Activated naive CD8-positive, alpha-beta T cell treated with anti-CD3 and anti-CD28 coated beads, Interleukin-2, amount 10 ng/mL, durations not matched to agents 7 days and 5 days (primary cell): ENCODE measurements around the gene RRP15. TPM values are rescaled to one million over a fixed set of nuclear protein-coding genes. Genes with fewer than 3 reads are reported as not detected.
"Not testable (repeated sequence)": the region's sequence is repeated elsewhere in the genome, so short reads cannot be mapped to it uniquely, and the experiment has no call there.

ENCODE experiments used
- ATAC-seq: fragments of 150-1000 bp; cut with Tn5 transposase; one replicate; pipeline ENCODE4 v1.10.0; 2021; ENCODE audit warnings: low read depth, moderate library complexity
- POLR2A ChIA-PET: fragments of 350-600 bp; sonication (Branson Sonifier 250); formaldehyde crosslinking; loops from one replicate; lab custom pipeline; 2021; ENCODE audit warnings: antibody characterized with exemption; lab: Charles Lee
- DNase-seq: peaks from one replicate; pipeline ENCODE4 v3.0.0; 2021
- H3K27ac Mint-ChIP-seq: one replicate; pipeline ENCODE4 v1.8.0; 2022; ENCODE audit warnings: mild to moderate bottlenecking, mixed read lengths
- H3K27me3 Mint-ChIP-seq: one replicate; pipeline ENCODE4 v1.8.0; 2022; ENCODE audit warnings: mild to moderate bottlenecking, moderate library complexity, mixed read lengths
- H3K36me3 Mint-ChIP-seq: one replicate; pipeline ENCODE4 v1.8.0; 2021; ENCODE audit warnings: mild to moderate bottlenecking, mixed read lengths
- H3K4me1 Mint-ChIP-seq: one replicate; pipeline ENCODE4 v1.8.0; 2021; ENCODE audit warnings: mixed read lengths
- H3K4me3 Mint-ChIP-seq: one replicate; pipeline ENCODE4 v1.8.0; 2022; ENCODE audit warnings: mild to moderate bottlenecking, moderate library complexity, mixed read lengths
- H3K9me3 Mint-ChIP-seq: one replicate; pipeline ENCODE4 v1.8.0; 2021; ENCODE audit warnings: mixed read lengths
- total RNA-seq, 2 experiments: library from RNA; stranded (reverse); gene quantifications; one replicate each; pipeline ENCODE4 v1.2.3, GENCODE V29; 2021

RRP15 gene
- total RNA-seq, 2 experiments from 2014 or later: 15.6 to 17.9 TPM

GRCh38 chr1:218302155-218302554 lies 17.1 kb downstream of the RRP15 start:
- Mint-ChIP-seq H3K9me3 (no peaks in the 10 kb centered on the region), H3K4me1 (peaks cover 15% of the 10 kb centered on the region), H3K27me3 (no peaks in the 10 kb centered on the region), H3K27ac (no peak overlapping the region), H3K36me3 (peaks cover 2% of the 10 kb centered on the region), H3K4me3 (no peak overlapping the region)
- ATAC-seq (no peak), DNase-seq (no peak)
- POLR2A ChIA-PET: no interaction called here

DNA sequence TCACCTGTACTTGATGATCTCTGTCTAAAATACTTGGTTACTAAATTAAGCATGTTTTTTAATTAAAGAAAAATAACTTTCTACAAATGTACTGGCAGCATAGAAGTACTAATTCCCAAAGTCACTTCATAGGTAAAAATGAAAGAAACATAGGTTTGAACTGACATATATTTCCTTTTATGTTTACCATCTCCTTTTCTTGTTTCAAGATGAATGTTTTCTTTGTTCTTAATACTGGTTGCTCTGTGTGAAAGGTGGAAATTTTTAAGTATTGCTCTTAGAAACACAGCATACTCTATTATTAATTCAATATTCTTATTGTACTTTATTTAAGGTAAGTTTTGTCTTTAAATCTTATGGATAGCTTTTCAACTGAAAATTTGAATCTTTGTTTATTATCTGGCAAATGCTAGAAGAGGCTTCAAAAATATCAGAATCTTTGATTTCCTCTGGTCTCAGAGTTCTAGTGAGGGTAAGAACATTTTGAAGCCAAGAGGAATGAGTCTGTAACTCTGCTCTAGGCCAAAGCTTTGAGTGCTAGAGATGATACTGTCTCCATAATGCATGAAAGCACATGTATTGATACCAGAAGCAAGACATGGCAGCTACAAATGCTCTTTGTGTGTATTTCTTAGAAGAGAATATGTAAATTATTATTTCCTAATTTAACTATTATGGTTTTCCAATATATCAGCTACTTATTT lies 18.2 kb downstream of the RRP15 start:
- peaks cover 13% of the 10 kb centered on the region for H3K4me1 Mint-ChIP-seq
- no peak overlapping the region for H3K27ac Mint-ChIP-seq
- no peak for DNase-seq
- POLR2A ChIA-PET: no interaction called here
- ATAC-seq: no peak
- H3K9me3 Mint-ChIP-seq: no peaks in the 10 kb centered on the region
- peaks cover 4% of the 10 kb centered on the region for H3K36me3 Mint-ChIP-seq
- no peaks in the 10 kb centered on the region for H3K27me3 Mint-ChIP-seq
- no peak overlapping the region for H3K4me3 Mint-ChIP-seq

DNA sequence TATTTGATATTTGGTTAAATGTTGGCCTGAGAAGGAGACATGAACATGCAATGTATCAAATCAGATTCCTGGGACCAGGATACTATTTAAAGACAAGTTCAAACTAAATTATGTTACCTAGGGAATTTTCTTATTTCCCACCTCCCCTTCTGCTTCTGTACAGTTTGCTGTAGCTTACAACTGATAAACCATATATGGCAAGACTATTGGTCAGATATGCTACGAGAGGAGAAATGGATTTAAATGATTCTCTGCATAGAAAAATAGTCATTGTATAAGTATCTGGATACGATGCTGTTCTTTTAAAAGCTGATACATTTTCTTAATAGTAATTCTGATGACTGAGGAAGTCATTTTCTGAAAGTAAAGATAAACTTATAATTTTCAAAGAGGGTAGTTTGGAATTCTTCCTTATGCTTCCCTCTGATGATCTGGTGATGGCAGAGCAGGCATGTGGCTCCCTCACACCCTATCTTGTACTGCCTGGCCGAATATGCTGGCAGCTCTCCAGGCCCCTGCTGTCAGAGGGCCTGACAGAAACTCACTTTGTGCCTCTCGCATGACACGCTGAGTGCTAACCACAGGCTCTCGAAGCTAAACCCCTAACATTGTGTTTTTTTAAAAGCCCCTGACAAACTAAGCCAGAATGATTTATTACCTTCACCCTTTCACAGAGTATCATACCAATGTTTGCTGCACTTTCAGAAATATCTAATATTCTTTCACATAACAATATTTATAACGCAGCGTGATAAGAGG lies 19.4 kb downstream of the RRP15 start:
- H3K4me1 Mint-ChIP-seq: peaks cover 12% of the 10 kb centered on the region

DNA sequence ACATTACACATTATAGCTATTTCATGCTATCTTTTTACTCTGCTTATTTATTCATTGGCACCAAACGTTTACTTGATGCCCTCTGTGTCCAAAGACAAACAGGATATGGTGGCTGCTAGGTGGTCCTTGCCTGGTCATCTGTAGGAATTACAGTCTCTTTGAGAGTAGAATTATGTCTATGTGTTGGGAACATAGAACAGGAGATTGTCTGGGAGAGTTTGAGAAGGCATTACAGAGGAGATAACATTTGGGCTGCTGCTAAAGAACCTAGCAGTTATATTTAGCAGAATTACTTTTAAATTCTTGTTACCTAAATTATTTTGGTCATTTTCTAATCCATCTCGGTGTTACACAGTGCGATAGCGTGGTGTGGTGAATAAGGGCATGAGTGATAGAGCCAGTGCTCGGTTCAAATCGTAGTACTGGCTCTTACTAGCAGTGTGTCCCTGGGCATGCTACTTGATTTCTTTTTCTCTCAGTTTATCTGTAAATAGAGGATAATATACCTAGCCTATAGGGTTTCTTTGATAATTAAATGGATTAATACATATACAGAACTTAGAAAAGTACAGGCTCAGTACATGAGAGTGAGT lies 20.5 kb downstream of the RRP15 start:
- no peak for ATAC-seq
- H3K27me3 Mint-ChIP-seq: no peaks in the 10 kb centered on the region
- no peak overlapping the region for H3K27ac Mint-ChIP-seq
- no peak overlapping the region for H3K4me3 Mint-ChIP-seq
- peaks cover 12% of the 10 kb centered on the region for H3K4me1 Mint-ChIP-seq
- POLR2A ChIA-PET: no interaction called here
- no peak for DNase-seq
- H3K9me3 Mint-ChIP-seq: no peaks in the 10 kb centered on the region
- H3K36me3 Mint-ChIP-seq: peaks cover 7% of the 10 kb centered on the region

More for the DNA sequence above, 19.4 kb downstream of the RRP15 start:
- Mint-ChIP-seq H3K27ac (no peak overlapping the region), H3K36me3 (peaks cover 7% of the 10 kb centered on the region), H3K4me3 (no peak overlapping the region), H3K27me3 (no peaks in the 10 kb centered on the region), H3K9me3 (no peaks in the 10 kb centered on the region)
- no peak for ATAC-seq
- DNase-seq: no peak
- POLR2A ChIA-PET: no interaction called here

DNA sequence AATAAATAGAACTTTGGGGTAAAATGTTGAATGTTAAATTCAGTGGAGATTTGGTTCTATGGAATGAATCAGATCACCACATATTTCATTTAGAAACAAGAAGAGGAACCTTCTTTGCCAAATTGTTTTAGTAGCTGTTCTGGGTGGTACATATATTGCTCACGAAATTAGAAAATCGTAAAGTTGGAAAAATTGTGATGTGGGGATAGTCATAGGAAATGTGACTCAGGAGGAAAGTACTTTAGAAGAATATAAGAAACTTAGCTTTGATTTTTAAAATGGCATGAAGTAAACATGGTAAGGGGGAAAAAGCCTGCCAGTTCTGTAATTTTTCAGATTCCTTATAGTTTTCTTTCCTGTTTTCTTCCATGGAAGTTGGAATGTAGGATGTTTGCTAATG lies 27.4 kb downstream of the RRP15 start:
- Mint-ChIP-seq H3K27me3 (no peaks in the 10 kb centered on the region), H3K27ac (no peak overlapping the region), H3K36me3 (peaks cover 18% of the 10 kb centered on the region), H3K4me3 (no peak overlapping the region), H3K4me1 (no peaks in the 10 kb centered on the region), H3K9me3 (no peaks in the 10 kb centered on the region)
- ATAC-seq (no peak), DNase-seq (no peak)
- POLR2A ChIA-PET: no interaction called here

DNA sequence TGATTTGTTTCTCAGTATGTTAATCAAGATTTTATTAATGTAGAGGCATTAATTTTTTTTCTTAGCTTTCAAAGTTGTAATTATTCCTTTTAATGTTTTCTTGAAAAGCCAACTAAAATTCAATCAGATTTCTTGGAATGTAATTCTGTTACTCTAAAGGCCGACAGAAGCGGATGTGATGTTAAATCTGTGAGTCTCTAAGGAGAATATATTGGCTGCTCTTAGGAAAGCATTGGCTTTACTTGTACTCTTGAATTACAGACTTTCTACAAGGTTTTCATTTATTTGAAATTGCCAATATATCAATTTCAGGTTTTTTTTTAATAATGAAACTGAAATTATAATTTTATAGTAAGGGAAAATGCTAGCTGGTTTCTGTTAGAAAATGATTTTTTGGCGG lies 29.2 kb downstream of the RRP15 start:
- H3K9me3 Mint-ChIP-seq: no peaks in the 10 kb centered on the region
- peaks cover 15% of the 10 kb centered on the region for H3K36me3 Mint-ChIP-seq
- H3K4me3 Mint-ChIP-seq: no peak overlapping the region
- POLR2A ChIA-PET: no interaction called here
- DNase-seq (no peak), ATAC-seq (no peak)
- no peak overlapping the region for H3K27ac Mint-ChIP-seq
- H3K4me1 Mint-ChIP-seq: no peaks in the 10 kb centered on the region
- H3K27me3 Mint-ChIP-seq: no peaks in the 10 kb centered on the region

DNA sequence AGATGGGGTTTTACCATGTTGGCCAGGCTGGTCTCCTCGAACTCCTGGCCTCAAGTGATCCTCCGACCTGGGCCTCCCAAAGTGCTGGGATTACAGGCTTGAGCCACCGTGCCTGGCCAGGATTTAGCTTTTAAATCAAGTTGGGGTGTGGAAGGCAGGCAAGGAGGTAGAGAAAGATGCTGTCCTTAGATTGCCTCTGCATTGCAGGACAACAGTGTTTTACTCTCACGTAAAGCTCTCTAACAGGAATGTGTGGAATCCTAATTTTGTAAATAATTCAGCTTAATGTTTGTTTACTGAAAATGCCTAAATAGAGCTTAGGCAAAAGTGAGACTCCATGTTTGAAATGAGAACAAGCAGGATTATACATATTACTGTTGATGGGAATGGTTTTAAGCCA lies 30.5 kb downstream of the RRP15 start:
- POLR2A ChIA-PET: no interaction called here
- Mint-ChIP-seq H3K27ac (no peak overlapping the region), H3K36me3 (peaks cover 16% of the 10 kb centered on the region), H3K4me1 (no peaks in the 10 kb centered on the region), H3K4me3 (no peak overlapping the region), H3K27me3 (no peaks in the 10 kb centered on the region), H3K9me3 (no peaks in the 10 kb centered on the region)
- ATAC-seq: no peak
- no peak for DNase-seq

DNA sequence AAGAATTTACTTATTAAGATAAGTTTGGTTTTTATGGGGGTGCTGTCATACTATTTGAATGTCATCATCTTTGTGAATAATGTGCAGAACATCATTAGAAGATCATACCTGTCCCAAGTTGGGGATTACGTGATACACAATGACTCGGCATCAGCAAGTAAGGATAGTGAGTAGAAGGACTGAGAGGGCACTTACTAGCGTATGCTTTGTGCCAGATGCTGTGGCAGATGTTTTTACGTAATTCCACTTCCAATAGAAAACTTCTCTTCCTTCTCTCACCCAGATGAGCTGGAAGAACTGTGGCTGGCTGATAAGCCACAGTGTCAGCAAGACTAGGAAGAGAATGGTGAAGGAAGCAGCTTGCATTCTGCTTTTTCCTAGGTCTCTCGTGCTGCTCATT lies 32.0 kb downstream of the RRP15 start:
- no peaks in the 10 kb centered on the region for H3K4me1 Mint-ChIP-seq

DNA sequence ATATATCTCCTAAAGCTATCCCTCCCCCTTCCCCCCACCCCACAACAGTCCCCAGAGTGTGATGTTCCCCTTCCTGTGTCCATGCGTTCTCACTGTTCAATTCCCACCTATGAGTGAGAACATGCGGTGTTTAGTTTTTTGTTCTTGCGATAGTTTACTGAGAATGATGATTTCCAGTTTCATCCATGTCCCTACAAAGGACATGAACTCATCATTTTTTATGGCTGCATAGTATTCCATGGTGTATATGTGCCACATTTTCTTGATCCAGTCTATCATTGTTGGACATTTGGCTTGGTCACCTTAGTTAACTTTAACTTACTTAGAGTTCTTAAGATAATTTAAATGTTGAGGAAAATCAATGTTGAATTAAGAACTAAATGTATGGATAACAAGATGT lies 35.1 kb downstream of the RRP15 start:
- H3K27me3 Mint-ChIP-seq, POLR2A ChIA-PET: not testable (repeated sequence)

More for the DNA sequence above, 32.0 kb downstream of the RRP15 start:
- H3K4me3 Mint-ChIP-seq: no peak overlapping the region
- POLR2A ChIA-PET: no interaction called here
- ATAC-seq: no peak
- DNase-seq: no peak
- H3K36me3 Mint-ChIP-seq: peaks cover 11% of the 10 kb centered on the region
- H3K27me3 Mint-ChIP-seq: no peaks in the 10 kb centered on the region
- H3K27ac Mint-ChIP-seq: no peak overlapping the region
- H3K9me3 Mint-ChIP-seq: no peaks in the 10 kb centered on the region

DNA sequence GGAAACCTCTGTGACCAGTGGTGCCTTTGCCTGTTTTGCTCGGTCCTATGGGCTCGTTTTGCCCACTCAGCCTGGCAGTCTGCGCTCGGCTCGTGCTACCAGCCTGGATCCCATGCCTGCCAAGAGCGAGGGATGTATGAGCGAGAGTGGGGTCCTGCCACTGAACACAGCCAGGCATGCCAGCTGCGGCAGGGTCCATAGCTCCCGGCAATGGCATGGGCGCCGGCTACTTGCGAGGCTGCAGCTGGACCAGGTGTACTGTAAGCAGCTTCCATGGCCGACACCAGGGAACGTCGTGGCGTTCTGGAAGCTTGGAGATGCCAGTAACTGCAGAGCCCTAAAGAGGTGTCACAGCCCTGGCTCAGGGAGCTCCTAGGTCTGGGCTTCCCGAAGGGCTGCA lies 37.7 kb downstream of the RRP15 start:
- DNase-seq (no peak), ATAC-seq (no peak)
- H3K27me3 Mint-ChIP-seq: no peaks in the 10 kb centered on the region
- H3K4me3 Mint-ChIP-seq: no peak overlapping the region
- no peaks in the 10 kb centered on the region for H3K4me1 Mint-ChIP-seq
- H3K27ac Mint-ChIP-seq: no peak overlapping the region
- no peaks in the 10 kb centered on the region for H3K9me3 Mint-ChIP-seq
- peaks cover 3% of the 10 kb centered on the region for H3K36me3 Mint-ChIP-seq
- POLR2A ChIA-PET: no interaction called here

More for the DNA sequence above, 35.1 kb downstream of the RRP15 start:
- ATAC-seq, H3K4me3 Mint-ChIP-seq, H3K4me1 Mint-ChIP-seq, H3K27ac Mint-ChIP-seq, H3K36me3 Mint-ChIP-seq, H3K9me3 Mint-ChIP-seq, DNase-seq: not testable (repeated sequence)

DNA sequence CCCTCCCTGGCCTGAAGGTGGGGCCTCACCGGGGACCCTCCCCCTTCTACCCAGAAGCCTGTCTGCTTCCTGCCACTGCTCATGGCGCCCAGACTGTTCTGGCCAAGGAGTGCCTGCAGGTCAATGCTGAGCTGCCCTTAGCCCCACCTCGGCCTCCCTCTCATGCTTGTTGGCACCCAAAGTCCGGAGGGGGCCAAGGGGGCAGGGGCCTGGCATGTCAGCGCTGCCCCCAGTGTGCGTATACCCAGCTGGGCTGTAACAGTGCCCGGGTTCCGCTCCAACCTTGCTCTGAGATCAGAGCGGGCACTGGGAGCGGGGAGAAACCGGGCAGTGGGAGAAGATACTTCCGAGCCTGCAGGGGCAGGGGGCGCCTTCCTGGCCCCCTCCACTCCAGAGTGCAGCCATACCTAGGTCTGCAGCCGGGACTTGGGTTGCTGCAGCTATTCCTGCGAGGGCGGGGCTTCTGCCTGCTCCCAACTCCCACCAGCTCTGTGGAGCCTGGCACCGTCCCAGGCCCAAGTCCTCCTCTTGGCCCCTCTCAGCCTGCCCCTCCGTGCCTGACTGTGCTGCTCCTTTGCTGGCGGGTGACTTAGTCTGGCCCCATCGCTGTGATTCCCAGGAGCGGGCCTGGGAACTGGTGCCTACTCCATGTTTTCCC lies 38.6 kb downstream of the RRP15 start:
- Mint-ChIP-seq H3K9me3 (no peaks in the 10 kb centered on the region), H3K4me3 (no peak overlapping the region), H3K36me3 (peaks cover 2% of the 10 kb centered on the region), H3K4me1 (no peaks in the 10 kb centered on the region), H3K27me3 (no peaks in the 10 kb centered on the region), H3K27ac (no peak overlapping the region)
- POLR2A ChIA-PET: no interaction called here
- DNase-seq (no peak), ATAC-seq (no peak)

DNA sequence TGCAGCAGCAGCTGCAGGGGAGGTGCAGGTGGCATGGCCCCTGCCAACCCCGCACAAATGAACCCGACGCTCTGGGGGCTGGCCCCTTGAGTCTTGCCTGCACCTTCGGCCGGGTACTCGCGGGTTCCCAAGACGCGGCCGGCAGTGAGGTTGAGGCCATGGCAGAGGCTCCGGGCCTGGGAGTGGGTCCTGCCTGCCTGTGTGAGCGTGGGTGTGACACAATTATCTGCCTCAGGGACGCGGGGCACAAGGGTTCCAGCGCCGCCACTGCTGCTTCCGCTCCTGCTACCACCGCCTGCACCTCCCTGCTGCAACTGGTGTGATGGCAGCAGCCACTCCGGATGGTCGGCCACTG lies 39.1 kb downstream of the RRP15 start:
- POLR2A ChIA-PET: no interaction called here
- H3K4me1 Mint-ChIP-seq: no peaks in the 10 kb centered on the region
- DNase-seq (no peak), ATAC-seq (no peak)
- no peak overlapping the region for H3K4me3 Mint-ChIP-seq
- peaks cover 2% of the 10 kb centered on the region for H3K36me3 Mint-ChIP-seq
- H3K9me3 Mint-ChIP-seq: no peaks in the 10 kb centered on the region
- no peak overlapping the region for H3K27ac Mint-ChIP-seq
- no peaks in the 10 kb centered on the region for H3K27me3 Mint-ChIP-seq

- Mint-ChIP-seq H3K27ac (no peak overlapping the region), H3K36me3 (no peaks in the 10 kb centered on the region), H3K9me3 (no peaks in the 10 kb centered on the region), H3K27me3 (no peaks in the 10 kb centered on the region), H3K4me3 (no peak overlapping the region), H3K4me1 (no peaks in the 10 kb centered on the region)
- DNase-seq (no peak), ATAC-seq (no peak)
- POLR2A ChIA-PET: no interaction called here
Observed at GRCh38 chr1:218328769-218329168, 43.7 kb downstream of the RRP15 start.
